ENCODE data around the gene GRK4. TPM values are rescaled to one million over a fixed set of nuclear protein-coding genes. Genes with fewer than 3 reads are reported as not detected.

The GRK4 gene
- total RNA-seq, 1 experiment from 2014 or later, result 2.5 TPM

DNA sequence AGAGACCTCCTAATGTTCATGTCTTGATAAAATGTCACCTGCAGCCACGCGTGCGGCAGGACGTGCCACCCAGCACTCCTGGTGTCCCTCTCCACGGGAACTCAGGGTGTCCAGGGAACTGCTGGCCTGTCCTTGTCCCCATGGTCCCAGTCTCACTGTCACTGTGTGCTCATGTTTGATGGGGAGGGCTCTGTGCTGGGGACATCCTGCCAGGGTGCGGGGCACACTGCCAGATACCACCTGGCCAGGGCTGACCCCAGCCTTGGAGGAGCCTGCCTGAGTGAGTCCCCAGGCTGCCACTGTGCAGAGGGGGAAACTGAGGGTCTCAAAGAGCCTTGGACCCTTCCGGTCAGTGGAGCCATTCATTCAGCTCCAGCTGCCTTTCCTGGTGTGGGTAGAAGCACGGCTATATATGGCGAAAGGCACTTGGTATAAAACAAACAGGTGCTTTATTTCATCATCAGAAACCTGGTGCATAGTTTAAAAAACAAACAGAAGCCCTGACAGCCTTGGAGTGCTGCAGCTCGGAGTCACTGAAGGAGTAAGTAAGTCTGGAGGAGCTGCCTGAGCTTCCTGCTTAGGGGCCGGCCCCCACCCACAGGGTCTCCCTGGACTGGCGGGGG is 33.1 kb upstream of the GRK4 start:
- TF ChIP-seq, protein P1, sequence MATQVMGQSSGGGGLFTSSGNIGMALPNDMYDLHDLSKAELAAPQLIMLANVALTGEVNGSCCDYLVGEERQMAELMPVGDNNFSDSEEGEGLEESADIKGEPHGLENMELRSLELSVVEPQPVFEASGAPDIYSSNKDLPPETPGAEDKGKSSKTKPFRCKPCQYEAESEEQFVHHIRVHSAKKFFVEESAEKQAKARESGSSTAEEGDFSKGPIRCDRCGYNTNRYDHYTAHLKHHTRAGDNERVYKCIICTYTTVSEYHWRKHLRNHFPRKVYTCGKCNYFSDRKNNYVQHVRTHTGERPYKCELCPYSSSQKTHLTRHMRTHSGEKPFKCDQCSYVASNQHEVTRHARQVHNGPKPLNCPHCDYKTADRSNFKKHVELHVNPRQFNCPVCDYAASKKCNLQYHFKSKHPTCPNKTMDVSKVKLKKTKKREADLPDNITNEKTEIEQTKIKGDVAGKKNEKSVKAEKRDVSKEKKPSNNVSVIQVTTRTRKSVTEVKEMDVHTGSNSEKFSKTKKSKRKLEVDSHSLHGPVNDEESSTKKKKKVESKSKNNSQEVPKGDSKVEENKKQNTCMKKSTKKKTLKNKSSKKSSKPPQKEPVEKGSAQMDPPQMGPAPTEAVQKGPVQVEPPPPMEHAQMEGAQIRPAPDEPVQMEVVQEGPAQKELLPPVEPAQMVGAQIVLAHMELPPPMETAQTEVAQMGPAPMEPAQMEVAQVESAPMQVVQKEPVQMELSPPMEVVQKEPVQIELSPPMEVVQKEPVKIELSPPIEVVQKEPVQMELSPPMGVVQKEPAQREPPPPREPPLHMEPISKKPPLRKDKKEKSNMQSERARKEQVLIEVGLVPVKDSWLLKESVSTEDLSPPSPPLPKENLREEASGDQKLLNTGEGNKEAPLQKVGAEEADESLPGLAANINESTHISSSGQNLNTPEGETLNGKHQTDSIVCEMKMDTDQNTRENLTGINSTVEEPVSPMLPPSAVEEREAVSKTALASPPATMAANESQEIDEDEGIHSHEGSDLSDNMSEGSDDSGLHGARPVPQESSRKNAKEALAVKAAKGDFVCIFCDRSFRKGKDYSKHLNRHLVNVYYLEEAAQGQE (IDR thresholded peaks at IDR 0.05; ENCODE audit: insufficient read depth in 1 of 2, low read depth in 2 of 2, low read length in 1 of 2), result no peak
- no peak for TF ChIP-seq TCF7L2 (IDR thresholded peaks at IDR 0.05; ENCODE audit: low read depth, low read length)
- TF ChIP-seq POLR2AphosphoS5 (IDR thresholded peaks at IDR 0.05; ENCODE audit: low read depth, low read length), result no peak
- TF ChIP-seq SIN3A (IDR thresholded peaks at IDR 0.05; ENCODE audit: borderline replicate concordance, insufficient read depth, low read depth, low read length), result no peak
- TF ChIP-seq, protein P2, sequence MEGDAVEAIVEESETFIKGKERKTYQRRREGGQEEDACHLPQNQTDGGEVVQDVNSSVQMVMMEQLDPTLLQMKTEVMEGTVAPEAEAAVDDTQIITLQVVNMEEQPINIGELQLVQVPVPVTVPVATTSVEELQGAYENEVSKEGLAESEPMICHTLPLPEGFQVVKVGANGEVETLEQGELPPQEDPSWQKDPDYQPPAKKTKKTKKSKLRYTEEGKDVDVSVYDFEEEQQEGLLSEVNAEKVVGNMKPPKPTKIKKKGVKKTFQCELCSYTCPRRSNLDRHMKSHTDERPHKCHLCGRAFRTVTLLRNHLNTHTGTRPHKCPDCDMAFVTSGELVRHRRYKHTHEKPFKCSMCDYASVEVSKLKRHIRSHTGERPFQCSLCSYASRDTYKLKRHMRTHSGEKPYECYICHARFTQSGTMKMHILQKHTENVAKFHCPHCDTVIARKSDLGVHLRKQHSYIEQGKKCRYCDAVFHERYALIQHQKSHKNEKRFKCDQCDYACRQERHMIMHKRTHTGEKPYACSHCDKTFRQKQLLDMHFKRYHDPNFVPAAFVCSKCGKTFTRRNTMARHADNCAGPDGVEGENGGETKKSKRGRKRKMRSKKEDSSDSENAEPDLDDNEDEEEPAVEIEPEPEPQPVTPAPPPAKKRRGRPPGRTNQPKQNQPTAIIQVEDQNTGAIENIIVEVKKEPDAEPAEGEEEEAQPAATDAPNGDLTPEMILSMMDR (IDR thresholded peaks at IDR 0.05), result no peak
- H3K4me1 ChIP-seq (ENCODE audit: control insufficient read depth, insufficient read depth, low read length), result peaks cover 16% of the 10 kb centered on the region; the same call in 1 of the 2 replicates
- no peak overlapping the region for H3K4me3 ChIP-seq (ENCODE audit: low read depth in 2 of 2, low read length in 2 of 2)
- peak overlapping the region; percentile 7; the same call in 1 of the 2 replicates for H3K27ac ChIP-seq (ENCODE audit: low read length)
- no peak for ATAC-seq
- no peaks in the 10 kb centered on the region for H3K9me3 ChIP-seq (ENCODE audit: control insufficient read depth, insufficient read depth, low read depth, low read length)
- in situ Hi-C loops (cut with HindIII; ENCODE audit: low pct_unique_long_range_greater_than_20kb, low sequenced_read_pairs) (no loop called here), intact Hi-C loops (cut with micrococcal nuclease; ENCODE audit: unreplicated experiment) (loop anchor here (10.0 kb wide), 2 partner anchors 135 to 165 kb away; partner anchors contain the start of gene SH3BP2)
- ChIA-PET CTCF (no interaction called here), POLR2A (interaction anchor here (0.6 kb wide), 1 partner anchor 302 kb away, joined by 3 read pairs; no protein-coding TSS in a partner anchor)
- H3K36me3 ChIP-seq (ENCODE audit: control insufficient read depth, insufficient read depth, low read length), result no peaks in the 10 kb centered on the region
- BruUV-seq (replicated peaks), result no TSS peak
- no peak for DNase-seq (ENCODE audit: low read depth, low spot score)
- H3K27me3 ChIP-seq (ENCODE audit: control insufficient read depth, insufficient read depth, low read length), result no peaks in the 10 kb centered on the region

DNA sequence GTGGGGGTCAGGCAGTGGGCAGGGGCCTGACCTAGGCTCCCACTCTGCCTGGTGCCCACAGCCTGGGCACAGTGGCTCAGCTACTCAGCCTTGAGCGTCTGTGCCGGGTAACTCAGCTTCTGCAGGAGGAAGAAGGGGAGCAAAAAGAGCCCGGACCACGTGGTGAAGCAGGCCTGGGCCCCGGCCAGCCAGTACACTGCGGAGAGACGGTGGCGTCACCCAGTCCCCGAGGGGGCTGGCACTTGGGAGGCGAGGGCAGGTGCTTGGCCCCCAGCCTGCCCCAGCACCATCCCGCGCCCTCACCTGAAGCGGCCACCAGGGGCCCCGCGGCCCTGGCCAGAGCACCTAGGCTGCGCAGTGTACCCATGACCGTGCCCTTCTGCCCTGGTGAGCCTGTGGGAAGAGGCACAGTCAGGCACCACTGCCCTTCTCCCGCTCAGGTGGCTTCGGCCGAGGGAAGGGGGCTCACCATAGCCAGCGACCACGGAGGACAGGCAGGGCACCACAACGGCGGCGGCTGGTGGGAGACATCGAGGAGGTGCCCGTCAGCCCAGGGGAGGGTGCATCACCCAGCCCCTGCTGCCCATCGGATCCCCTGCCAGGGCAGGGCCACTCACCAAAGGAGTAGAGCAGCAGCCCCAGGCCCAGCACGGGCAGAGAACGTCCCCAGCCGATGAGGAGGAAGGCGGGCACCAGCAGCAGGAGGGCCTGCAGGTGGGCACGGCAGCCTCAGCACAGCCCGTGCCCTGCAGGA is 32.4 kb upstream of the GRK4 start:
- TF ChIP-seq POLR2AphosphoS5 (IDR thresholded peaks at IDR 0.05; ENCODE audit: low read depth, low read length) (no peak), TCF7L2 (IDR thresholded peaks at IDR 0.05; ENCODE audit: low read depth, low read length) (no peak), SIN3A (IDR thresholded peaks at IDR 0.05; ENCODE audit: borderline replicate concordance, insufficient read depth, low read depth, low read length) (no peak)
- TF ChIP-seq, protein P1 (IDR thresholded peaks at IDR 0.05; ENCODE audit: insufficient read depth in 1 of 2, low read depth in 2 of 2, low read length in 1 of 2), result no peak
- TF ChIP-seq, protein P2 (IDR thresholded peaks at IDR 0.05), result no peak
- Histone ChIP-seq H3K27ac (ENCODE audit: low read length) (peak overlapping the region; percentile 7; the same call in 1 of the 2 replicates), H3K36me3 (ENCODE audit: control insufficient read depth, insufficient read depth, low read length) (no peaks in the 10 kb centered on the region), H3K9me3 (ENCODE audit: control insufficient read depth, insufficient read depth, low read depth, low read length) (no peaks in the 10 kb centered on the region), H3K4me3 (ENCODE audit: low read depth in 2 of 2, low read length in 2 of 2) (no peak overlapping the region), H3K4me1 (ENCODE audit: control insufficient read depth, insufficient read depth, low read length) (peaks cover 19% of the 10 kb centered on the region), H3K27me3 (ENCODE audit: control insufficient read depth, insufficient read depth, low read length) (no peaks in the 10 kb centered on the region)
- intact Hi-C loops (cut with micrococcal nuclease; ENCODE audit: unreplicated experiment) (loop anchor here (10.0 kb wide), 2 partner anchors 136 to 166 kb away; partner anchors contain the start of gene SH3BP2), in situ Hi-C loops (cut with HindIII; ENCODE audit: low pct_unique_long_range_greater_than_20kb, low sequenced_read_pairs) (no loop called here)
- no TSS peak for BruUV-seq (replicated peaks)
- ATAC-seq (peak; percentile 24), DNase-seq (ENCODE audit: low read depth, low spot score) (no peak)
- ChIA-PET CTCF (no interaction called here), POLR2A (interaction anchor here (0.6 kb wide), 1 partner anchor 303 kb away, joined by 3 read pairs; no protein-coding TSS in a partner anchor)
